GM19238 (cell line): ENCODE results near the gene RABL6.
A peak's percentile ranks its signal among the peaks of the same experiment; 100 is the strongest.
"Not testable (repeated sequence)": the region's sequence is repeated elsewhere in the genome, so short reads cannot be mapped to it uniquely, and the experiment has no call there.

Experiments
- DNase-seq: peaks from one replicate; pipeline ENCODE4 v3.0.0; 2011; ENCODE audit warnings: low spot score; ENCODE audit not compliant: insufficient read length

The RABL6 gene

GRCh38 chr9:136776947-136777346 lies 30.8 kb upstream of the RABL6 start:
- no peak for DNase-seq

DNA sequence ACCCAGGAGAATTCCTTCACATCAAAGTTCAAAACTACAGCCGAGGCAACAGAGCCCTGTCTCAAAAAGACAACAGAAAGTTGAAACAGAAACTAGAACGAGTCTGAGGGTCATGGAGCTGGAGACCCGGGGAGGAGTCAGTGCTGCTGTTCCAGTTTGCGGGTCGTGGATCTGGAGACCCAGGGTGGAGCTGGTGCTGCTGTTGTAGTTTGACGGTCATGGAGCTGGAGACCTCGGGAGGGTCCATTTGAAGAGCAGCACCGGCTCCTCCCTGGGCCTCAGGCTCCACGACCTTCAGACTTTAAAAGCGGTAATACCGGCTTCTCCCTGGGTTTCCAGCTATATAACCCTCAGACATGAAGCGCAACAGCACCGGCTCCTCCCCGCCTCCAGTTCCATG lies 30.4 kb upstream of the RABL6 start:
- no peak for DNase-seq

GRCh38 chr9:136779808-136780207 lies 27.9 kb upstream of the RABL6 start:
- no peak for DNase-seq

- no peak for DNase-seq
These were observed 25.3 kb upstream of the RABL6 start for GRCh38 chr9:136782452-136782851.

GRCh38 chr9:136784249-136784996 lies 23.3 kb upstream of the RABL6 start:
- no peak for DNase-seq

DNA sequence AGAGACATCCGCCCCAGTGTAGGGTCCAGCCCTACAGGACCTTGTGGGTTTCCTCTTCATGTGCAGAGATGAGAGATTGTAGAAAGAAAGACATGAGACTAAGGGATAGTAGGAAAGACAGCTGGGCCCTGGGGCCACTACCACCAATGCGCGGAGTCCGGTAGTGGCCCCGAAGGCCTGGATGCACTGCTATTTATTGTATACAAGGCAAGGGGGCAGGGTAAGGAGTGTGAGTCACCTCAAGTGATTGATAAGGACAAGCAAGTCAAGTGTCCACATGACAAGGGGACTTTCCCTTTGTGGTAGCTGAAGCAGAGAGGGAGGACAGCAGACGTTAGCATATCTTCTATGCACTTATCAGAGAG lies 22.8 kb upstream of the RABL6 start:
- DNase-seq: no peak

DNA sequence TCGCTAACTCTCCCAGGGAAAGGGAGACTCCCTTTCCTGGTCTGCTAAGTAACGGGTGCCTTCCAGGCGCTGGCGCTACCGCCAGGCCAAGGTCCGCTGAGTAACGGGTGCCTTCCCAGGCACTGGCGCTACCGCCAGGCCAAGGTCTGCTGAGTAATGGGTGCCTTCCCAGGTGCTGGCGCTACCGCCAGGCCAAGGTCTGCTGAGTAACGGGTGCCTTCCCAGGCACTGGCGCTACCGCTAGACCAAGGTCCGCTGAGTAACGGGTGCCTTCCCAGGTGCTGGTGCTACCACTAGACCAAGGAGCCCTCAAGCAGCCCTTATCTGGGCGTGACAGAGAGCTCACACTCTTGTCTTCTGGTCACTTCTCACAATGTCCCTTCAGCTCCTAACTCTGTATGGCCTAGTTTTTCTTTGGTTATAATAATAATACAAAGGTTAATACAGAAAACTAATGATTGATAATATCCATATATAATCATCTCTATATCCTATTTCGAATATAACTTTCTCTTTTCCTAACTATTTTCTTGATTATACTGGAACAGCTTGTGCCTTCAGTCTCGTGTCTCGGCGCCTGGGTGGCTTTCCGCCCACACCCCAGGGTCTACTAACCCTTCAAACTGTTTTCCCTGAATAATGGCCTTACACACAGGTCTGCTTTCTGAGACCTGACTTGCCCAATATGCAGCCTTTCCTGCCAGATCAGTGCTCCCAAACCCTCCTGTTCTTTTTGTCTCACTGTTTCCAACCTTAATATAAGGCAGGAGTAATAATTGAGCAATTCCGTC lies 22.0 kb upstream of the RABL6 start:
- DNase-seq: not testable (repeated sequence)

- no peak for DNase-seq
These were observed 21.3 kb upstream of the RABL6 start for GRCh38 chr9:136786451-136786850.

DNA sequence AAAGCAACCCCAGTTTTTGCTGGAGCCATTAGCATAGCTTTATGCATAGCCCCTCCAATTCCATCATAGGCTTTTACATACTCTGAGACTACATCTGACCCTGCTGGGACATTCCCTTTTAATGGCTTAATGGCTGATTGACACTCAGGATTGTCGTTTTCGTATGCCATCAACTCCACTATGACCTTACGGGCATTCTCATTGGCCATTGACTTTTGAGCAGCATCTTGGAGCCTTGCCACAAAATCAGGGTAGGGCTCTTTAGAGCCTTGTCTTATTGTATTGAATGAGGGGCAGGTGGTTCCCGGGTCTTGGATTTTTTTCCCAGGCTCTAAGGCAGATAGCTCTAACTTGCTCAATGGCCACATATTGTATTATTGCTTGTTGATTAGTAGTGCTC lies 20.8 kb upstream of the RABL6 start:
- DNase-seq: not testable (repeated sequence)

DNA sequence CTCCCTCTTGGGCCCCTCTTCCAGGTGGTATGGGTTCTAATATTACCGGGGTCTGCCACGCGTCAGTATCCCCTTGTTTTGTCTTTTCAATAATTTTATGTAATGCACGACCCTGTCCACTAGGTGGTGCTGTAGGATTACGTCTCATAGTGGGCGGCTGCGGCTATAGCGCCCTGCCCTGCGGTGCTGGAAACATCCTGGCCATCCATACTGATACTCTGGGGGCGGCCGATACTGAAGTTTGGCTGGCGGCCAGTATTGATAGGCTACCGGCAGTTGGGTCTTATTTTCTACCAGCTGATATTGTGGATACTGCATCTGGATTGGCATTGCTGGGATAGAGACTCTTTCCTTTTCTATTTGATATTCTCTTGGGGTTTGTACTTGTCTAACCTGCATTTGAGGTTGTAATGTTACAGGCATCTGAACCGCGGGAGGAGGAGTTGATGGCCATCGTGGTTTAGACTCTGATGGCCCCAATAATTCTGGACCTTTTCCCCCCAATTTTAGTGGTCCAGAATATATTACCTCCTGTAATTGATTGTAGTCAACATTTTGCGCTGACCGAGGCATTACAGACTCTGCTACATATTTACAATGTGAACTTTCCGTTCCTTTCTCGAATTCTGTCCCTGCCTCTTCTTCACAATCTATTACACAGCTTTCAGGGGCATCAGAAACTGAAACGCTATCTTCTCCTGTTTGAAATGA lies 19.9 kb upstream of the RABL6 start:
- DNase-seq: no peak

DNA sequence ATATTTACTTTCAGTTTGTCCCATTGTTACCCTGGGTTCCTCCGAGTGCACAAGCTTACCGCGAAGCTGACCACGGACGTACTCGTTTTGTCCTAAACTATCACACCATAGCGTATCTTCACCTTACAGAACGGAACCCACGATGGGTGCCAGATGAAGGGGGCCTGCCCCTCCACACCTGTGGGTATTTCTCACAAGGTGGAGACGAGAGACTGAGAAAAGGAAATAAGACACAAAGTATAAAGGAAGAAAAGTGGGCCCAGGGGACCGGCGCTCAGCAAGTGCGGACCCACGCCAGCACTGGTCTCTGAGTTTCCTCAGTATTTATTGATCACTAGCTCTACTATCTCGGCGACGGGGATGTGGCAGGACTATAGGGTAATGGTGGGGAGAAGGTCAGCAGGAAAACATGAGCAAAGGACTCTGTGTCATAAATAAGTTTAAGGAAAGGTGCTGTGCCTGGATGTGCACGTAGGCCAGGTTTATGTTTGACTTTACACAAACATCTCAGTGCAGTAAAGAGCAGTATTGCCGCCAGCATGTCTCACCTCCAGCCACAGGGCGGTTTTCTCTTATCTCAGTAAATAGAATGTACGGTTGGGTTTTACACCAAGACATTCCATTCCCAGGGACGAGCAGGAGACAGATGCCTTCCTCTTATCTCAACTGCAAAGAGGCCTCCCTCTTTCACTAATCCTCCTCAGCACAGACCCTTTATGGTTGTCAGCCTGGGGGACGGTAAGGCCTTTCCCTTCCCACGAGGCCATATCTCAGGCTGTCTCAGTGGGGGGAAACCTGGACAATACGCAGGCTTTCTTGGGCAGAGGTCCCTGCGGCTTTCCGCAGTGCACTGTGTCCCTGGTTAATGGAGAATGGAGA lies 18.9 kb upstream of the RABL6 start:
- not testable (repeated sequence) for DNase-seq

GRCh38 chr9:136789523-136789937 lies 18.2 kb upstream of the RABL6 start:
- no peak for DNase-seq

- DNase-seq: peak; percentile 96
These were observed 16.9 kb upstream of the RABL6 start, which contains the start of gene TMEM141 for GRCh38 chr9:136790640-136791515. Gene TMEM141 (plus strand): TSS chr9:136791344. CDS start chr9:136791371, 27 bp downstream.

GRCh38 chr9:136791516-136792276 lies 16.1 kb upstream of the RABL6 start:
- DNase-seq: no peak

- no peak for DNase-seq
These were observed 15.2 kb upstream of the RABL6 start for GRCh38 chr9:136792321-136793085.

DNA sequence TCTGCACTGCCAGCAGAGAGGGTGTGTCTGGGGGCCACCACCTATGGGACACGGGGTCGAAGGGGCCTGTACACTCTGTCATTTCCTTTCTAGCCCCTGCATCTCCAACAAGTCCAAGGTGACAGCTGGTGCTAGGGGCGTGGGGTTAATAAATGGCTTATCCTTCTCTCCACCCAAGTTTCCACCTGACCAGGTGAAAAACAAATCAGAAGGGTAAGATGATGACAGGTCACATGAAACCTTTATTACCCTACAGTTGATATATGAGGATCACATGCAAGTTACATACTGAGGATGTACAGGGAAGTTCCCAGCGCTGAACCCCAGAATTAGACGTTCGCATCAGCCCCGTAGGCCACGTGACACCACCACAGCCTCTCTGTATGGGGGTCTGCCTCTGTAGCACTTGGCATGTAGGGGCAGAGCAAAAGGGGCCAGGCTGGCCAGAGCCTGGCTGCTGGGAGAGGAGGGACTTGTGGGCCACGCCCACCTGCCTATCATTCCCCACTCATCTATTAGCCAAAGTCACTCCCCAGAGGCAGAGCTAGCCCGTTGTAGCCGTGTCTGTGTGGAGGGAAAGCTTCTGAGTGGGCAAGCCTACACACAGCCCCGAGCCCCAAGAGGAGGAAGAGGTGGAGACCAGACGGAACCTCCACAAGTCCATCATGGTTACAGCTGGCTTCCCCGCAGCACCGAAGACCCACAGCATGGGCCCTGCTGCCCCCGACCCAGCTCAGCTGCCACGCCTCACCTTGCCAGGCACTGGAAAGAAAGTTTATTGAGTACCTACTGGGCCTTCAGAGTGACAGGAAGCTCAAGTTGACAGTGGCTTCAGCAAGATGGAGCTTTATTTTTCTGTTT lies 14.4 kb upstream of the RABL6 start:
- no peak for DNase-seq

- no peak for DNase-seq
These were observed 13.3 kb upstream of the RABL6 start for GRCh38 chr9:136794281-136794999.
